Fibroblast of upper back skin (primary cell): ENCODE measurements around the gene CT45A1.
A peak's percentile ranks its signal among the peaks of the same experiment; 100 is the strongest.
"Not testable (repeated sequence)": the region's sequence is repeated elsewhere in the genome, so short reads cannot be mapped to it uniquely, and the experiment has no call there.

Experiments used
- DNase-seq: peaks from one replicate; pipeline ENCODE4 v3.0.0-alpha.2; 2013

The CT45A1 gene

GRCh38 chrX:135713183-135713689, at the start of gene CT45A1:
Gene CT45A1, plus strand, starts transcription at chrX:135713639. Its CDS starts 5,302 bp downstream, at chrX:135718941.
- not testable (repeated sequence) for DNase-seq

GRCh38 chrX:135672979-135673378, 40.5 kb upstream of the CT45A1 start:
- not testable (repeated sequence) for DNase-seq

DNA sequence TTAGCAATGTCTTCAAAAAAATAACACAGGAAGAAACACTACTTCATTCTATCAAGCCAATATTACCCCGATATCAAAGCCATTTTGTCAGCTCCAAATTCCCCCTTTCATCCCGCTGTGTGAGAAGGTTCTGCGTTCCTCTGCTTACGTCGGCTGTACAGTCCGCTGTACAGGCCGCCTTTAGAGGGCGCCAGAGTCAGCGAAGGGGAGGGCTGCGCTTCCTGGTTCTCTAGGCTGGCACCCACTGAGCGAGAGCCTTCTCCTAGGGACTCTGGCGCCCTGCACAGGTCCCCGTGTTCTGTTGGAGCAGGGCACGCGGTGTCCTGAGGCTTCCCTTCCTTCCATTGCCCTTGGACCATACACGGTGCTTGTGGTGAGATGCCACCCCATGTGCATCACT, 25.3 kb upstream of the CT45A1 start:
- DNase-seq, result no peak

GRCh38 chrX:135695471-135695870, 18.0 kb upstream of the CT45A1 start:
- DNase-seq, result no peak

- no peak for DNase-seq
Measured at GRCh38 chrX:135697601-135698000, 15.8 kb upstream of the CT45A1 start.

GRCh38 chrX:135698924-135699323, 14.5 kb upstream of the CT45A1 start:
- no peak for DNase-seq

- no peak for DNase-seq
Measured at GRCh38 chrX:135707880-135708279, 5.6 kb upstream of the CT45A1 start.

- no peak for DNase-seq
Measured at GRCh38 chrX:135713795-135714194, 356 bp downstream of the CT45A1 start.

GRCh38 chrX:135734666-135735065, 21.2 kb downstream of the CT45A1 start:
- DNase-seq, result not testable (repeated sequence)

- peak; percentile 1 for DNase-seq
Measured at GRCh38 chrX:135737366-135738071, 24.1 kb downstream of the CT45A1 start.

- DNase-seq, result peak; percentile 1
Measured at GRCh38 chrX:135740681-135741149, 27.3 kb downstream of the CT45A1 start.

GRCh38 chrX:135741192-135741715, 27.8 kb downstream of the CT45A1 start:
- no peak for DNase-seq

- not testable (repeated sequence) for DNase-seq
Measured at GRCh38 chrX:135744739-135745138, 31.3 kb downstream of the CT45A1 start.

DNA sequence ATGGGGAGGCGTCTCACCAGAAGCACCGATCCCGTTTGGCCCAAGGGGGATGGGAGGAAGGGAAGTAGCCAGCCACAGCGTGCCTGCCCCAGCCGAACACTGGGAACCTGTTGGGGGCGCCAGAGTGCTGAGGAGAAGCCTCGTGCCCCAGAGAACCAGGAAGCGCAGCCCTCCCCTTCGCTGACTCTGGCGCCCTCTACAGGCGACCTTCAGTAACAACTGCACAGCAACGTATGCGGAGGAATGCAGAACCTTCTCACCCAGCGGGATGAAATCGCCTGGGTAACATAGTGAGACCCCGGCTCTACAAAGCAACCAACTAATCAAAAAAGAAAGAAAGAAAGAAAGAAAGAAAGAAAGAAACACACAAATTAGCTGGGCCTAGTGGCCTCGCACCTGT, 54.7 kb downstream of the CT45A1 start, which contains the start of gene CT45A3:
Gene CT45A3 (minus strand): TSS at position 101 of the 400 bp plus-strand sequence. CDS start 3,747 bp downstream, outside the sequence.
- DNase-seq, result not testable (repeated sequence)
